ENCODE data around the gene NMRK1. TPM values are rescaled to one million over a fixed set of nuclear protein-coding genes. Genes with fewer than 3 reads are reported as not detected.

Gene NMRK1
- total and polyA plus RNA-seq, 7 donors, result 10.6 to 33.1 (median 23.3) TPM

DNA sequence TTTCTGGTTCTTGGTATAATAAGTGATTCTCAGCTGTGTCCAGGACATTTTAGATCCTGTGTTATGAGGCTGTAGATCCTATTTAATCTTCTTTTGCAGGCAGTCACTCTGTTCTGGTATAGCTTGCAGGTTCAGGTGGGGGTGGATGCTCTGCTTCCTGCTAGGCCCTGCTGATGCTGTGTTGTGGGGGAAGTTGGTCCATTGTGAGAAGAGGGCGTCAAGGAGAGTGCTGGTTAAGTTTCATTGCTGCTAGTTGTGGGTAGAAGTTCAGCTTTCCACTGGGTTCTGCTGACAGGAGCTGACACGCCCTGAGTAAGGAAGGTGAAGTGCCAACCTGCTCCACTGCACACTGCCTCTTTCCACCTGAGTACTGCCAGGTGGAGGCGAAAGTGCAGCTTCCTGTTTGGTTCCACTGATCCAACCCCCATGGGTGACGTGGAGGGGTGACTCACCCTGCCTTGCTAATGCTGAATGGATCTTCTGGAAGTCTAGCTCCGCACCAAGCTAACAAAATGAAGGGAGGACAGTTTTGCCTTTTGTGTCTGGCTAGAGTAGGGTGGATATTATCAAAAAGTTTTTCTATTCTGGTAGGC is 16.3 kb downstream of the NMRK1 start:
- H3K4me3 ChIP-seq, result no peak overlapping the region
- ATAC-seq (no peak), DNase-seq (no peak)
- H3K4me1 ChIP-seq, result no peaks in the 10 kb centered on the region
- H3K27ac ChIP-seq, result no peak overlapping the region
- H3K27me3 ChIP-seq (ENCODE audit: insufficient read depth in 3 of 3, low read length in 2 of 3), result no peaks in the 10 kb centered on the region
- TF ChIP-seq, protein P1, sequence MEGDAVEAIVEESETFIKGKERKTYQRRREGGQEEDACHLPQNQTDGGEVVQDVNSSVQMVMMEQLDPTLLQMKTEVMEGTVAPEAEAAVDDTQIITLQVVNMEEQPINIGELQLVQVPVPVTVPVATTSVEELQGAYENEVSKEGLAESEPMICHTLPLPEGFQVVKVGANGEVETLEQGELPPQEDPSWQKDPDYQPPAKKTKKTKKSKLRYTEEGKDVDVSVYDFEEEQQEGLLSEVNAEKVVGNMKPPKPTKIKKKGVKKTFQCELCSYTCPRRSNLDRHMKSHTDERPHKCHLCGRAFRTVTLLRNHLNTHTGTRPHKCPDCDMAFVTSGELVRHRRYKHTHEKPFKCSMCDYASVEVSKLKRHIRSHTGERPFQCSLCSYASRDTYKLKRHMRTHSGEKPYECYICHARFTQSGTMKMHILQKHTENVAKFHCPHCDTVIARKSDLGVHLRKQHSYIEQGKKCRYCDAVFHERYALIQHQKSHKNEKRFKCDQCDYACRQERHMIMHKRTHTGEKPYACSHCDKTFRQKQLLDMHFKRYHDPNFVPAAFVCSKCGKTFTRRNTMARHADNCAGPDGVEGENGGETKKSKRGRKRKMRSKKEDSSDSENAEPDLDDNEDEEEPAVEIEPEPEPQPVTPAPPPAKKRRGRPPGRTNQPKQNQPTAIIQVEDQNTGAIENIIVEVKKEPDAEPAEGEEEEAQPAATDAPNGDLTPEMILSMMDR (IDR thresholded peaks at IDR 0.05), result no peak
- 90 to 93% (median 91%) methylated on average over 5 of the region's 5 CpGs for WGBS, 3 donors
- intact Hi-C loops (cut with DNase I), result no loop called here
- H3K36me3 ChIP-seq (ENCODE audit: insufficient read depth in 1 of 2, low read depth in 1 of 2), result peaks cover 2 to 73% of the 10 kb centered on the region in 2 donors
- H3K9me3 ChIP-seq, result no peaks in the 10 kb centered on the region

DNA sequence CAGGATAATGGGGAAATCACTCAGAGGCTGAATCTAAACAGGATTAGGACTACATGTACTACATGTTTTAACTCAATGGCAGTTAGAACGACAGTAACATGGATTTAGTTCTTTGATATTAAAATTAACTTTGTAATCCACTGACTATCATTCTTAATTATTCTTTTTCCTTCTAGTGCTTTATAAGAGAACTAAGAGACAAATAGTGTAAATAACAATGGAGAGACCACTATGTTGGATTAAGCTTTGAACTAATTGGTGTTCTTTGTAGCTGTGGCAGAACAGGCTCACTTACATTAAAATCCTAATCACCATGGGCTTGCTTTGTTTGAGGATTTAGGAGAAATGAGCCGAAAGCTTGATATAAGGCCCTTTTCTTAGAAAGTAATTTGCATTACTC is 18.8 kb downstream of the NMRK1 start:
- H3K27me3 ChIP-seq (ENCODE audit: insufficient read depth in 3 of 3, low read length in 2 of 3), result no peaks in the 10 kb centered on the region
- H3K27ac ChIP-seq, result no peak overlapping the region
- peaks cover 2 to 75% of the 10 kb centered on the region in 2 donors for H3K36me3 ChIP-seq (ENCODE audit: insufficient read depth in 1 of 2, low read depth in 1 of 2)
- ATAC-seq (no peak), DNase-seq (no peak)
- H3K4me1 ChIP-seq, result no peaks in the 10 kb centered on the region
- TF ChIP-seq, protein P1 (IDR thresholded peaks at IDR 0.05), result no peak
- H3K9me3 ChIP-seq, result no peaks in the 10 kb centered on the region
- H3K4me3 ChIP-seq, result no peak overlapping the region
- WGBS, 3 donors, result 45 to 66% (median 64%) methylated on average over 2 of the region's 2 CpGs
- intact Hi-C loops (cut with DNase I), result no loop called here

DNA sequence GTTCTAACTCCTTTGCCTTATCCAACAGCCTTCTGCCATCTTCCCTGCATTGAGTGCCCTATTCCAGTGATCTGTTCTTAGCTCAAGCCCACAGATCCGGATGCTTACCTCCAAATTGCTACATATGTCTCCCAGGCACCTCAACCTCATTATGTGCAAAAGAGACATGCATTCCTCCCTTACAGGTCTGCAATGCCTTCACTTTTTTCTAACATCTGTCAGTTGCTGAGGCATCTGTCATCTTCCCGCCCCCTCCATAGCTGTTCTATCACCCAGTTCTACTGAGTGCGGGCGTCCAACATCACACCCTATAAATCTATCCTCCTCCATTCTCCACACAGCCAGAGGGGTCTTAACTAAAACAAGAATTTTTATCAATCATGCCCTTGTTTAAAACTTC is 20.1 kb downstream of the NMRK1 start:
- no peak overlapping the region for H3K27ac ChIP-seq
- DNase-seq (no peak), ATAC-seq (no peak)
- H3K27me3 ChIP-seq (ENCODE audit: insufficient read depth in 3 of 3, low read length in 2 of 3), result no peaks in the 10 kb centered on the region
- TF ChIP-seq, protein P1 (IDR thresholded peaks at IDR 0.05), result no peak
- H3K36me3 ChIP-seq (ENCODE audit: insufficient read depth in 1 of 2, low read depth in 1 of 2), result peaks cover 2 to 81% of the 10 kb centered on the region in 2 donors
- H3K4me3 ChIP-seq, result no peak overlapping the region
- H3K4me1 ChIP-seq, result no peaks in the 10 kb centered on the region
- intact Hi-C loops (cut with DNase I), result no loop called here
- 68 to 98% (median 83%) methylated on average over 4 of the region's 4 CpGs for WGBS, 3 donors
- no peaks in the 10 kb centered on the region for H3K9me3 ChIP-seq

DNA sequence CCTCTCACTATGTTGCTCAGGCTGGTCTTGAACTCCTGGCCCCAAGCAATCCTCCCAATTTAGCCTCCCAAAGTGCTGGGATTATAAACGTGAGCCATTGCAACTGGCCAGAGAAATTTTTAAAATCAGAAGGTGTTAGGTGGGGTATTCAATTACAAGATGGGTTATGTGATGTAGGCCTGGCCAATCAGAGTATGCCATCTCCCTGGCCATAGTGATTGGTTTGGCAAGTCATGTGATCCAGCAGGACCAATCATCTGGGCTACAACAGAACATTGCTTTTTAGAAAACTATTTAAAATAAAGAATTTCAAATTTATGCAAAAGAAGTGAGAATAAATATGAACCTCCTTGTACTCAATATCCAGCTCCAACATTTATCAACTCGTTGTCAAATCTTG is 22.4 kb downstream of the NMRK1 start:
- ATAC-seq, result no peak
- WGBS, 3 donors, result 42 to 95% (median 84%) methylated on average over 2 of the region's 2 CpGs

More for the DNA sequence above, 22.4 kb downstream of the NMRK1 start:
- Histone ChIP-seq H3K36me3 (ENCODE audit: insufficient read depth in 1 of 2, low read depth in 1 of 2) (peaks cover 0 to 85% of the 10 kb centered on the region in 2 donors), H3K27me3 (ENCODE audit: insufficient read depth in 3 of 3, low read length in 2 of 3) (no peaks in the 10 kb centered on the region), H3K9me3 (no peaks in the 10 kb centered on the region), H3K4me3 (no peak overlapping the region), H3K27ac (no peak overlapping the region), H3K4me1 (no peaks in the 10 kb centered on the region)
- intact Hi-C loops (cut with DNase I), result no loop called here
- TF ChIP-seq, protein P1 (IDR thresholded peaks at IDR 0.05), result no peak
- DNase-seq, result no peak

Measured in psoas muscle (tissue), 8 donors.